H54 (cell line): ENCODE measurements around the gene OGFOD3.
"Not testable (repeated sequence)": the region's sequence is repeated elsewhere in the genome, so short reads cannot be mapped to it uniquely, and the experiment has no call there.

Experiments used
- DNase-seq: peaks from one replicate; pipeline ENCODE4 v3.0.0; 2011; ENCODE audit warnings: low spot score, mixed read lengths; ENCODE audit not compliant: insufficient read length
- FAIRE-seq: peaks from 3 replicates; lab custom pipeline; 2011; peaks lifted over from hg19 to GRCh38; lab: Jason Lieb, UNC
- POLR2A ChIP-seq: IDR thresholded peaks from 2 replicates; pipeline ENCODE4 v1.6.1; 2011; ENCODE audit warnings: low read depth, mild to moderate bottlenecking, low read length

Gene OGFOD3

GRCh38 chr17:82386881-82387704 is 31.3 kb downstream of the OGFOD3 start:
- TF ChIP-seq POLR2A = no peak
- DNase-seq = no peak
- FAIRE-seq = no peak

GRCh38 chr17:82386255-82386831 is 32.0 kb downstream of the OGFOD3 start:
- no peak for DNase-seq
- no peak for TF ChIP-seq POLR2A
- no peak for FAIRE-seq

- FAIRE-seq = no peak
- no peak for TF ChIP-seq POLR2A
- no peak for DNase-seq
Observed at GRCh38 chr17:82385559-82386254, 32.7 kb downstream of the OGFOD3 start.

- DNase-seq (peak; percentile 84), FAIRE-seq (no peak)
- TF ChIP-seq POLR2A = no peak
Observed at GRCh38 chr17:82384730-82385481, 33.5 kb downstream of the OGFOD3 start.

GRCh38 chr17:82384051-82384729 is 34.2 kb downstream of the OGFOD3 start:
- TF ChIP-seq POLR2A = no peak
- FAIRE-seq (no peak), DNase-seq (no peak)

DNA sequence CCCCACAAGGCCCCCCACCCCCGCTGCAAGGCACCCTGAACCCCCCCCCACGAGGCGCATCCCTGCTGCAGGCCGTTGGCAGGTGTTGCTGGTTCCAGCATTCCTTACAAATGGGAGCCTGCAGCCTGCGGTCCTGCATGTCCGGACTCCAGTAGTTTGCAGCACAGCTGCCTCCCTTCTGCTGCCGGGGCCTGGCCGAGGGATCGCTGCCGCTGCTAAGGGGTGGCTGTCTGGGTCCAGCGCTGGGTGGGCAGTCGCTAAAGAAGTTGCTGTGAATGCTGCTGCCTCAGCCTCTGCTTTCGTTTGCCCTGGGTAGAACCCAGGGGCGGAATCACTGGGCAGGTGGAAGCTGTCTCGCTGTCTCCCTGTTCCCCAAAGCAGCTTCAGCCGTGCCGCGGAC is 35.0 kb downstream of the OGFOD3 start:
- DNase-seq (no peak), FAIRE-seq (no peak)
- no peak for TF ChIP-seq POLR2A

GRCh38 chr17:82382933-82383255 is 35.5 kb downstream of the OGFOD3 start:
- FAIRE-seq = no peak
- no peak for TF ChIP-seq POLR2A
- no peak for DNase-seq

GRCh38 chr17:82382220-82382932 is 36.0 kb downstream of the OGFOD3 start:
- FAIRE-seq, DNase-seq: not testable (repeated sequence)

DNA sequence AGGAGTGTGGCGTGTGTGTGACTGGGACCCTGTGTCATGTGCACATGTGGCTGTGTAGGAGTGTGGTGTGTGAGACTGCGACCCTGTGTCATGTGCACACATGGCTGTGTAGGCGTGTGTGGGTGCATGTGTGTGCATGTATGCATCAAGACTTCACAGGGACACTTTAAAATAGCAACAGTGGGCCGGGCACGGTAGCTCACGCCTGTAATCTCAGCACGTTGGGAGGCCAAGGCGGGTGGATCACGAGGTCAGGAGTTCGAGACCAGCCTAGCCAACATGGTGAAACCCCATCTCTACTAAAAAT is 36.7 kb downstream of the OGFOD3 start:
- not testable (repeated sequence) for FAIRE-seq, DNase-seq

- DNase-seq (no peak), FAIRE-seq (no peak)
- TF ChIP-seq POLR2A = no peak
Observed at GRCh38 chr17:82380860-82381702, 37.3 kb downstream of the OGFOD3 start.

- DNase-seq (no peak), FAIRE-seq (no peak)
- TF ChIP-seq POLR2A = no peak
Observed at GRCh38 chr17:82378741-82379021, 39.7 kb downstream of the OGFOD3 start.

DNA sequence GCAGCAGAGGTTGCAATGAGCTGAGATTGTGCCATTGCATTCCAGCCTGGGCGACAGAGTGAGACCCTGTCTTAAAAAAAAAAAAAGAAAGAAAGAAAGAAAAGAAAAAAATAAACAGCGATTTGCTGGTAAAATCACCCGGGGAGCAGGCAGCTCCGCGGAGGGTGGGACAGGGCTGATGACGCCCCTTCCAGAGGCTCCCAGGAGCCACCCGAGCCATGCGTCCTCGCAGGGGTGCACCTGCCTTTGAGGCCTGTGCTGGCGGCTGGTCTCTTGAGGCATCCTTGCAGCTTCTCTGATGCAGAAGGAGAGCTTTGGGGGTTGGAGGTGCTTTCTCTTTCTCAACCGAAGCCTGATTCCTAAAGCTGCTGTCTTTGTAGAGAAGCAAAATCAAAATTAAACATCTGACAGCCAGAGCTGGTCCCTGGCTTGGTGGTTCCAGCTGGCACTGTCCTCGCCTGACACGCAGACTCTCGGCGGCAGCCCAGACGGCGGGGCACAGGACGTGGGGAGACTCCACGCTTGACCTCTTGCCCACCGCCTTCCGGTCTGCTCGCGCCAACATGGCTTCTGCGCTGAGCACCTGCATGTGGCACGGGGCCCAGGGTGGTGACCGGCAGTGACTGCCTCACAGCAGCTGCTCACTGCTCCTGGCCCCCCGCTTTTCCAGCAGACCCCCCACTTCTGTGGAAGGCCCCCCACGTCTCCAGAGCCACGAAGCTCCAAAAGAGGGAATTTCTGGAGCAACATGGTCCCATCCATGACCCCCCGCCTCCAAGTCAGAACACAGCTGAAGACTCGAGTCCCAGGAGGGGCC is 40.3 kb downstream of the OGFOD3 start:
- no peak for TF ChIP-seq POLR2A
- no peak for FAIRE-seq
- no peak for DNase-seq

GRCh38 chr17:82377294-82377693 is 41.1 kb downstream of the OGFOD3 start:
- DNase-seq, FAIRE-seq: not testable (repeated sequence)
